ENCODE results near the gene BDP1.
"Not testable (repeated sequence)": the region's sequence is repeated elsewhere in the genome, so short reads cannot be mapped to it uniquely, and the experiment has no call there.

BDP1 gene

DNA sequence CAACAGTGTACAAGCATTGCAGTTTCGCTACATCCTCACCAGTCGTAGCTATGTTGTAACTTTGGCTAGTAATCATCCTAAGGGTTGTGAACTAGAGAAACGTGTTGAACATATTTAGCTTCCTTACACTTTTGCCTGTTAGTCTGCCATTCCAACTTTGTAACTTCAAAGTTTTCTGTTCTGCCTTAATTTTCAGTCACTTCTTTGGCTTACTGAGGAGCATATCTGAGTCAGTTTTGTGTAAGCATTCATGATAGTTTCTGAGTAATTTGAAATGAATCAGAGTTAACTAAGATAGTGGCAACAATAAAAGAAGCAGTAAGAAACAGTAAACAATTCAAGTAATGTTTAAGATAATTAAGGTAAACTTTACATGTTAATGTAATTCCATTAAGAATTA, 72.8 kb downstream of the BDP1 start:
- Histone ChIP-seq H3K4me1 (ENCODE audit: control insufficient read depth in 1 of 2, insufficient read depth in 2 of 2, low read length in 2 of 2) (no peaks in the 10 kb centered on the region), H3K36me3 (ENCODE audit: control insufficient read depth in 1 of 2, insufficient read depth in 2 of 2, low read length in 2 of 2) (peaks cover 13 to 20% of the 10 kb centered on the region in 2 donors), H3K4me3 (ENCODE audit: low read depth in 1 of 2, low read length in 2 of 2) (no peak overlapping the region), H3K9me3 (ENCODE audit: control insufficient read depth in 1 of 2, low read length in 2 of 2) (no peaks in the 10 kb centered on the region), H3K27me3 (ENCODE audit: low read depth, low read length) (no peaks in the 10 kb centered on the region), H3K27ac (ENCODE audit: low read length) (no peak overlapping the region)

DNA sequence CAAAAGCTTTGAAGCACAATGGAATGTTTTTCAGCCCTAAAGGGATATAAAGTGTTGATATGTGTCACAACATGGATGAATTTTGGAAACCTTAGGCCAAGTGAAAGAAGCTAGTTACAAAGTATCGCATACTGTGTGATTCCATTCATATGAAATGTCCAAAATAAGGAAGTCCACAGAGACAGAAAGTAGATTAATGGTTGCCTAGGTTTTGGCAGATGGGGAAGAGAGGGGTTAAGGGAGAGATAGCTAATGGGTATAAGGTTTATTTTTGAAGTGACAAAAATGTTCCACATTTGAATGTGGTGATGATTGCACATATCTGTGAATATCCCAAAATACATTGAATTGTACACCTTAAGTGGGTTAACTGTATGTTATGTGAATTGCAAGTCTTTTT, 74.2 kb downstream of the BDP1 start:
- Histone ChIP-seq H3K27me3 (ENCODE audit: low read depth, low read length) (no peaks in the 10 kb centered on the region), H3K4me3 (ENCODE audit: low read depth in 1 of 2, low read length in 2 of 2) (no peak overlapping the region), H3K27ac (ENCODE audit: low read length) (no peak overlapping the region), H3K9me3 (ENCODE audit: control insufficient read depth in 1 of 2, low read length in 2 of 2) (no peaks in the 10 kb centered on the region), H3K4me1 (ENCODE audit: control insufficient read depth in 1 of 2, insufficient read depth in 2 of 2, low read length in 2 of 2) (no peaks in the 10 kb centered on the region), H3K36me3 (ENCODE audit: control insufficient read depth in 1 of 2, insufficient read depth in 2 of 2, low read length in 2 of 2) (peaks cover 9 to 14% of the 10 kb centered on the region in 2 donors)

DNA sequence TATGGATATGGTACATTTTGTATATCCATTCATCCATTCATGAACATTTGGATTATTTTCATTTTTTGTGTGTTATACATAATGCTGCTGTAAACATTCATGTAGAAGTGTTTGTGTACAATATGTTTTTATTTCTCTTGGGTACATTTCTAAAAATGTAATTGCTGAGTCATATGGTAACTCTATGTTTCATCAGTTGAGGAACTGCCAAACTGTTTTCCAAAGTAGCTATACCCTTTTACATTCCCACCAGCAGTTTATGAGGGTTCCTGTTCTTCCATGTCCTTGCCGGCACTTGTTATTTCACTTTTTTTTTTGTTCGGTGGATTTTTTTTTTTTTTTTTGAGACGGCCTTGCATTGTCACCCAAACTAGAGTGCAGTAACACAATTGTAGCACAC, 77.7 kb downstream of the BDP1 start:
- Histone ChIP-seq H3K27me3 (ENCODE audit: low read depth, low read length) (no peaks in the 10 kb centered on the region), H3K27ac (ENCODE audit: low read length) (no peak overlapping the region), H3K4me1 (ENCODE audit: control insufficient read depth in 1 of 2, insufficient read depth in 2 of 2, low read length in 2 of 2) (no peaks in the 10 kb centered on the region), H3K4me3 (ENCODE audit: low read depth in 1 of 2, low read length in 2 of 2) (no peak overlapping the region), H3K9me3 (ENCODE audit: control insufficient read depth in 1 of 2, low read length in 2 of 2) (no peaks in the 10 kb centered on the region), H3K36me3 (ENCODE audit: control insufficient read depth in 1 of 2, insufficient read depth in 2 of 2, low read length in 2 of 2) (peaks cover 9 to 19% of the 10 kb centered on the region in 2 donors)

DNA sequence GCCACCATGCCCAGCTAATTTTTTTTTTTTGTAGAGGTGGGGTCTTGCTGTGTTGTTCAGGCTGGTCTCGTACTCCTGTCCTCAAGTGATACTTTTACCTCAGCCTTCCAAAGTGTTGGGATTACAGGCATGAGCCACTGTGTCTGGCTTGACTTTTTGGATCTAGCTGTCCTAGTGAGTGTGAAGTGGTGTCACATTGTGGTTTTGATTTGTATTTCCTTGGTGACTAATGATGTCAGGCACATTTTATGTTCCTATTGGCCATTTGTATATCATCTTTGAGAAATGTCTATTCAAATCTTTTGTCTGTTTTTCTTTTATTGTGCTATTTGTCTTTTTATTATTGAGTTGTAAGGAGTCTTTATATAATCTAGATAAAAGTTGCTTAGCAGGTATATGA, 78.2 kb downstream of the BDP1 start:
- peaks cover 9 to 18% of the 10 kb centered on the region in 2 donors for H3K36me3 ChIP-seq (ENCODE audit: control insufficient read depth in 1 of 2, insufficient read depth in 2 of 2, low read length in 2 of 2)

DNA sequence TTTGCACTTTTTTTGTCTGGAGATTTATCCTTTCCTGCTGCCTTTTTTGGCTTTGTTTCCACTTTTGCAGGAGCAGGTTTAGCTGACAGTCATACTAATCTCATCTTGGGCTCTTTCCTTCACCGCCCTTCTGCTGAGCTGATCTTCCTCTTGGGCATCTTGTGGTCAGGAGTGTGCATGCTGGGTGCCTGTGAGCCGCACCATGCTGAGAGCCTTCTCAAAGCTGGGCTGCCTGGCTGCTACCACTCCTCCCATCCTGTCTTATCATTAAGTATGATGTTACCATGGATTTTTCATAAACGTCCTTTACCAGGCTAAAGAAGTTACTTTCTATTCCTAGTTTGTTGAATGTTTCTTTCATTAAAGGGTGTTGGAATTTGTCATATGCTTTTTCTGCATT, 82.2 kb downstream of the BDP1 start:
- Histone ChIP-seq H3K27me3 (ENCODE audit: low read depth, low read length) (no peaks in the 10 kb centered on the region), H3K4me1 (ENCODE audit: control insufficient read depth in 1 of 2, insufficient read depth in 2 of 2, low read length in 2 of 2) (no peaks in the 10 kb centered on the region), H3K36me3 (ENCODE audit: control insufficient read depth in 1 of 2, insufficient read depth in 2 of 2, low read length in 2 of 2) (peaks cover 17 to 42% of the 10 kb centered on the region in 2 donors), H3K27ac (ENCODE audit: low read length) (no peak overlapping the region), H3K9me3 (ENCODE audit: control insufficient read depth in 1 of 2, low read length in 2 of 2) (no peaks in the 10 kb centered on the region), H3K4me3 (ENCODE audit: low read depth in 1 of 2, low read length in 2 of 2) (no peak overlapping the region)

More for the DNA sequence above, 78.2 kb downstream of the BDP1 start:
- Histone ChIP-seq H3K27me3 (ENCODE audit: low read depth, low read length) (no peaks in the 10 kb centered on the region), H3K27ac (ENCODE audit: low read length) (no peak overlapping the region), H3K4me3 (ENCODE audit: low read depth in 1 of 2, low read length in 2 of 2) (no peak overlapping the region), H3K4me1 (ENCODE audit: control insufficient read depth in 1 of 2, insufficient read depth in 2 of 2, low read length in 2 of 2) (no peaks in the 10 kb centered on the region), H3K9me3 (ENCODE audit: control insufficient read depth in 1 of 2, low read length in 2 of 2) (no peaks in the 10 kb centered on the region)

DNA sequence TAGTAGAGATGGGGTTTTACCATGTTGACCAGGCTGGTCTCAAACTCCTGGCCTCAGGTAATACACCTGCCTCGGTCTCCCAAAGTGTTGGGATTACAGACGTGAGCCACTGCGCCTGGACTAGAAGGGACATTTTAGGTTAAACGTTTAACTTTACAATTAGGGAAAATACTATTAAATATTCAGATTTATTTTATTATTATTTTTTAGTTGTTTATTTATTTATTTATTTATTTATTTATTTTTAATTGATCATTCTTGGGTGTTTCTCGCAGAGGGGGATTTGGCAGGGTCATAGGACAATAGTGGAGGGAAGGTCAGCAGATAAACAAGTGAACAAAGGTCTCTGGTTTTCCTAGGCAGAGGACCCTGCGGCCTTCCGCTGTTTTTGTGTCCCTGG, 95.4 kb downstream of the BDP1 start:
- H3K9me3 ChIP-seq (ENCODE audit: control insufficient read depth in 1 of 2, low read length in 2 of 2); H3K4me1 ChIP-seq (ENCODE audit: control insufficient read depth in 1 of 2, insufficient read depth in 2 of 2, low read length in 2 of 2); H3K27ac ChIP-seq (ENCODE audit: low read length); H3K27me3 ChIP-seq (ENCODE audit: low read depth, low read length); H3K4me3 ChIP-seq (ENCODE audit: low read depth in 1 of 2, low read length in 2 of 2): not testable (repeated sequence)
- H3K36me3 ChIP-seq (ENCODE audit: control insufficient read depth in 1 of 2, insufficient read depth in 2 of 2, low read length in 2 of 2), result peaks cover 31 to 64% of the 10 kb centered on the region in 2 donors

DNA sequence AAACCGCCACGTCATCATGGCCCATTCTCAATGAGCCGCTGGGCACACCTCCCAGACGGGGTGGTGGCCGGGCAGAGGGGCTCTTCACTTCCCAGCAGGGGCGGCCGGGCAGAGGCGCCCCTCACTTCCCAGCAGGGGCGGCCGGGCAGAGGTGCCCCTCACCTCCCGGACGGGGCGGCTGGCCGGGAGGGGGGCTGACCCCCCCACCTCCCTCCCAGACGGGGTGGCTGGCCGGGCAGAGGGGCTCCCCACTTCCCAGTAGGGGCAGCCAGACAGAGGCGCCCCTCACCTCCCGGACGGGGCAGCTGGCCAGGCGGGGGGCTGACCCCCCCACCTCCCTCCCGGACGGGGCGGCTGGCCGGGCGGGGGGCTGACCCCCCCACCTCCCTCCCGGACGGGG, 96.1 kb downstream of the BDP1 start:
- not testable (repeated sequence) for H3K4me3 ChIP-seq (ENCODE audit: low read depth in 1 of 2, low read length in 2 of 2); H3K9me3 ChIP-seq (ENCODE audit: control insufficient read depth in 1 of 2, low read length in 2 of 2); H3K27ac ChIP-seq (ENCODE audit: low read length); H3K27me3 ChIP-seq (ENCODE audit: low read depth, low read length); H3K4me1 ChIP-seq (ENCODE audit: control insufficient read depth in 1 of 2, insufficient read depth in 2 of 2, low read length in 2 of 2)
- peaks cover 31 to 57% of the 10 kb centered on the region in 2 donors for H3K36me3 ChIP-seq (ENCODE audit: control insufficient read depth in 1 of 2, insufficient read depth in 2 of 2, low read length in 2 of 2)

DNA sequence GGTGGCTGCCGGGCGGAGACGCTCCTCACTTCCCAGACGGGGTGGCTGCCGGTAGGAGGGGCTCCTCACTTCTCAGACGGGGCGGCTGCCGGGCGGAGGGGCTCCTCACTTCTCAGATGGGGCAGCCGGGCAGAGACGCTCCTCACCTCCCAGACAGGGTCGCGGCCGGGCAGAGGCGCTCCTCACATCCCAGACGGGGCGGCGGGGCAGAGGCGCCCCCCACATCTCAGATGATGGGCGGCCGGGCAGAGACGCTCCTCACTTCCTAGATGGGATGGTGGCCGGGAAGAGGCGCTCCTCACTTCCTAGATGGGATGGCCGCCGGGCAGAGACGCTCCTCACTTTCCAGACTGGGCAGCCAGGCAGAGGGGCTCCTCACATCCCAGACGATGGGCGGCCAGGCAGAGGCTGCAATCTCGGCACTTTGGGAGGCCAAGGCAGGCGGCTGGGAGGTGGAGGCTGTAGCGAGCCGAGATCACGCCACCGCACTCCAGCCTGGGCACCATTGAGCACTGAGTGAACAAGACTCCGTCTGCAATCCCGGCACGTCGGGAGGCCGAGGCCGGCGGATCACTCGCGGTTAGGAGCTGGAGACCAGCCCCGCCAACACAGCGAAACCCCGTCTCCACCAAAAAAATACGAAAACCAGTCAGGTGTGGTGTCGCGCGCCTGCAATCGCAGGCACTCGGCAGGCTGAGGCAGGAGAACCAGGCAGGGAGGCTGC, 96.7 kb downstream of the BDP1 start:
- H3K27me3 ChIP-seq (ENCODE audit: low read depth, low read length); H3K4me1 ChIP-seq (ENCODE audit: control insufficient read depth in 1 of 2, insufficient read depth in 2 of 2, low read length in 2 of 2); H3K4me3 ChIP-seq (ENCODE audit: low read depth in 1 of 2, low read length in 2 of 2); H3K9me3 ChIP-seq (ENCODE audit: control insufficient read depth in 1 of 2, low read length in 2 of 2); H3K27ac ChIP-seq (ENCODE audit: low read length): not testable (repeated sequence)
- H3K36me3 ChIP-seq (ENCODE audit: control insufficient read depth in 1 of 2, insufficient read depth in 2 of 2, low read length in 2 of 2), result peaks cover 28 to 56% of the 10 kb centered on the region in 2 donors

DNA sequence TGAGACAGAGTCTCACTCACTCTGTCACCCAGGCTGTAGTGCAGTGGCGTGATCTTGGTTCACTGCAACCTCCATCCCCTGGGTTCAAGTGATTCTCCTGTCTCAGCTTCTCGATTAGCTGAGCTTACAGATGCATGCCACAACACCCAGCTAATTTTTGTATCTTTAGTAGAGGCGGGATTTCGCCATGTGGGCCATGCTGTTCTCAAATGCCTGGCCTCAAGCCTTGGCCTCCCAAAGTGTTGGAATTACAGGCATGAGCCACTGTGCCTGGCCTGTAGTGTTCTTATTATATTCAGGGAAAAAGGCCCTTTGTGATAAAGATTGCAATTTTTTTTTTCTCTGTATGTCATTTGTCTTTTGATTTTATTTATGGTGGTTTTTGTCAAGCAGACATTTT, 107.7 kb downstream of the BDP1 start:
- Histone ChIP-seq H3K4me1 (ENCODE audit: control insufficient read depth in 1 of 2, insufficient read depth in 2 of 2, low read length in 2 of 2) (no peaks in the 10 kb centered on the region), H3K4me3 (ENCODE audit: low read depth in 1 of 2, low read length in 2 of 2) (no peak overlapping the region), H3K36me3 (ENCODE audit: control insufficient read depth in 1 of 2, insufficient read depth in 2 of 2, low read length in 2 of 2) (peaks cover 47% of the 10 kb centered on the region in 2 donors), H3K27ac (ENCODE audit: low read length) (no peak overlapping the region), H3K27me3 (ENCODE audit: low read depth, low read length) (no peaks in the 10 kb centered on the region), H3K9me3 (ENCODE audit: control insufficient read depth in 1 of 2, low read length in 2 of 2) (no peaks in the 10 kb centered on the region)

DNA sequence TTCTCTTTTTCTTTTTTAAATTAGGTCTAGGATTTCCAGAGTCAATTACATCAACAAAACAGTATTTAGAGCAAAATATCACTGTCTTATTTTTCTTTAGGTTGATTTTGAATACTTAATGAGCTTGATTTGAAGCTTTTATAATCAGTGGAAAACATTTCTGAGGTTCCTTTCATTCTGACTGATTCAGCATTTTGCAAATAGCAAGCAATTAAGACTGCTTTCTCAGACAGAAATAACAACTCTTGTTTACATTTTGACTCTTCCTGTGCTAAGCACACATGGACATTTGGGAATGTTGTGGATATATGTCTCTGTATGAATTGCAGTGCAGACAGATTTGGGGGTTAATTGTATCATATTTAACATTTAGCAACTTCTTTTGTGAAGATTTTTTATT, 109.4 kb downstream of the BDP1 start:
- H3K36me3 ChIP-seq (ENCODE audit: control insufficient read depth in 1 of 2, insufficient read depth in 2 of 2, low read length in 2 of 2), result peaks cover 41 to 42% of the 10 kb centered on the region in 2 donors
- H3K27me3 ChIP-seq (ENCODE audit: low read depth, low read length), result no peaks in the 10 kb centered on the region
- H3K27ac ChIP-seq (ENCODE audit: low read length), result no peak overlapping the region
- H3K4me3 ChIP-seq (ENCODE audit: low read depth in 1 of 2, low read length in 2 of 2), result no peak overlapping the region
- no peaks in the 10 kb centered on the region for H3K9me3 ChIP-seq (ENCODE audit: control insufficient read depth in 1 of 2, low read length in 2 of 2)
- H3K4me1 ChIP-seq (ENCODE audit: control insufficient read depth in 1 of 2, insufficient read depth in 2 of 2, low read length in 2 of 2), result no peaks in the 10 kb centered on the region

DNA sequence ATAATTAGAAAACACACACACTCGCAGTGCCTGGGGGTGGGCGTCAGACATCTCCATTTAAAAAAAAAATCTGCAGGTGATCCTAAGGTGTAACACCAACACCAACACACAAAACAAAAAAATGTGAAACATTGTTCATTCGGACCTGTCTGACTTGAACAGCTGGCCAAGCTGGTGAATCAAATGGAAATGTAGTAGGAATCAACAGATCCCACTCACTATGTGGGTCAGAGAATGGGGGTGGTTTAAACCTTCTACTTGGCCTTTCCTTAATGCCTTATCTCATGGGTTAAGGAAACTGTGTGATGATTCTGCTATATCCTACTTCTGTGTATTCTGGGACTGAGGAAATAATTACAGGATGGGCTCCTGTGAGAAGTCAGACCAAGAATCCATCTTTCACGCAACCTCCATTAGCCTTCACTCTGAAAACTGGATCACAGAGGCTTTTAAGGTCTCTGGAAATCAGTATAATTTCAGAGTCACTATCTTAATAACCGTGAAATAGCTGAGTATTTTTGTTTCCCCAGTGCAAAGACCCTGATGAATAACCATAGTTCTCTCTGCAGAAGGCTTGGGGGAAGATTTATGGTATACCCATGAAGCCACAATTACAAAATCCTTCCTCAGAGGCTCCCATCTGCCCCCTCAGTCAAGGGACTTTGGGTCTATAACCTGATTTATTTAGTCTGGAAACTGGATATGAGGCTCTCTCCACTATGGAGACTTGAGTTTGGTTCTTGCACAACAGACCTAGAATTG, 114.5 kb downstream of the BDP1 start:
- Histone ChIP-seq H3K36me3 (ENCODE audit: control insufficient read depth in 1 of 2, insufficient read depth in 2 of 2, low read length in 2 of 2) (peaks cover 10 to 11% of the 10 kb centered on the region in 2 donors), H3K27me3 (ENCODE audit: low read depth, low read length) (no peaks in the 10 kb centered on the region), H3K27ac (ENCODE audit: low read length) (no peak overlapping the region), H3K9me3 (ENCODE audit: control insufficient read depth in 1 of 2, low read length in 2 of 2) (no peaks in the 10 kb centered on the region), H3K4me3 (ENCODE audit: low read depth in 1 of 2, low read length in 2 of 2) (no peak overlapping the region), H3K4me1 (ENCODE audit: control insufficient read depth in 1 of 2, insufficient read depth in 2 of 2, low read length in 2 of 2) (no peaks in the 10 kb centered on the region)

Measured in muscle layer of duodenum (tissue), 2 donors.